ENCODE data around the gene SH2D1A. TPM values are rescaled to one million over a fixed set of nuclear protein-coding genes. Genes with fewer than 3 reads are reported as not detected.

The SH2D1A gene
- total RNA-seq, 3 donors from 2014 or later (not counting 1 experiment from before 2014, with no cell fraction given), result 58.4 to 73.6 (median 62.2) TPM

DNA sequence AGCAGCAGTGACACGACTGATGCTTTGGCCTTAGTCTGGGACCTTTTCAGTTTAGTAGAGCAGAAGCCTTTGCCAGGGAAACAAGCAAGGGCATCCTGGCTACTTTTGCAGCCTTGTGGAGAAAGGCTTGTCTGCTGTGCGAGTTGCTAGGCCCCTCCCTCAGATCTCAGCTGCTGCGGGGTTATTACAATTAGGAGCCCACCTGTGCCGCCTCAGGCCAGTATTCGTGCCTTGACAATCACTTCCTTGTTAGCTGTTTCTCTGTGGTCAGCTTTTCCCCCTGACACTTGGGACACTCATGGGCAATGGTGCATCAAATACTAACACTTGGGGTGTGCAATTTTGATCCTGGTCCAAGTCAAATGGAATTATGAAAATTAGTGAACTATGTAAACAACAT, 67.9 kb downstream of the SH2D1A start:
- H3K27ac ChIP-seq (ENCODE audit: low read length), result no peak overlapping the region
- DNase-seq, result no peak
- no peak overlapping the region for H3K4me3 ChIP-seq (ENCODE audit: low read length)
- H3K27me3 ChIP-seq (ENCODE audit: control insufficient read depth, insufficient read depth, low read length), result no peaks in the 10 kb centered on the region
- H3K9me3 ChIP-seq (ENCODE audit: control insufficient read depth, insufficient read depth, low read length), result no peaks in the 10 kb centered on the region
- 79% methylated on average over 5 of the region's 5 CpGs for WGBS (ENCODE audit: insufficient coverage)
- ATAC-seq, result no peak
- H3K4me3 Mint-ChIP-seq, result no peak overlapping the region
- no peaks in the 10 kb centered on the region for H3K4me1 ChIP-seq (ENCODE audit: control insufficient read depth, insufficient read depth, low read length)
- TF ChIP-seq, protein P1, sequence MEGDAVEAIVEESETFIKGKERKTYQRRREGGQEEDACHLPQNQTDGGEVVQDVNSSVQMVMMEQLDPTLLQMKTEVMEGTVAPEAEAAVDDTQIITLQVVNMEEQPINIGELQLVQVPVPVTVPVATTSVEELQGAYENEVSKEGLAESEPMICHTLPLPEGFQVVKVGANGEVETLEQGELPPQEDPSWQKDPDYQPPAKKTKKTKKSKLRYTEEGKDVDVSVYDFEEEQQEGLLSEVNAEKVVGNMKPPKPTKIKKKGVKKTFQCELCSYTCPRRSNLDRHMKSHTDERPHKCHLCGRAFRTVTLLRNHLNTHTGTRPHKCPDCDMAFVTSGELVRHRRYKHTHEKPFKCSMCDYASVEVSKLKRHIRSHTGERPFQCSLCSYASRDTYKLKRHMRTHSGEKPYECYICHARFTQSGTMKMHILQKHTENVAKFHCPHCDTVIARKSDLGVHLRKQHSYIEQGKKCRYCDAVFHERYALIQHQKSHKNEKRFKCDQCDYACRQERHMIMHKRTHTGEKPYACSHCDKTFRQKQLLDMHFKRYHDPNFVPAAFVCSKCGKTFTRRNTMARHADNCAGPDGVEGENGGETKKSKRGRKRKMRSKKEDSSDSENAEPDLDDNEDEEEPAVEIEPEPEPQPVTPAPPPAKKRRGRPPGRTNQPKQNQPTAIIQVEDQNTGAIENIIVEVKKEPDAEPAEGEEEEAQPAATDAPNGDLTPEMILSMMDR (IDR thresholded peaks at IDR 0.05), result no peak
- H3K9me3 Mint-ChIP-seq, result no peaks in the 10 kb centered on the region
- no peaks in the 10 kb centered on the region for H3K36me3 Mint-ChIP-seq
- H3K4me1 Mint-ChIP-seq, result peaks cover 0 to 5% of the 10 kb centered on the region in 2 donors
- H3K36me3 ChIP-seq (ENCODE audit: control insufficient read depth, insufficient read depth, low read length), result no peaks in the 10 kb centered on the region
- no peak overlapping the region for H3K27ac Mint-ChIP-seq
- intact Hi-C loops (cut with micrococcal nuclease), result no loop called here
- H3K27me3 Mint-ChIP-seq (ENCODE audit: low read depth in 2 of 2), result peaks cover 0 to 7% of the 10 kb centered on the region in 2 donors

DNA sequence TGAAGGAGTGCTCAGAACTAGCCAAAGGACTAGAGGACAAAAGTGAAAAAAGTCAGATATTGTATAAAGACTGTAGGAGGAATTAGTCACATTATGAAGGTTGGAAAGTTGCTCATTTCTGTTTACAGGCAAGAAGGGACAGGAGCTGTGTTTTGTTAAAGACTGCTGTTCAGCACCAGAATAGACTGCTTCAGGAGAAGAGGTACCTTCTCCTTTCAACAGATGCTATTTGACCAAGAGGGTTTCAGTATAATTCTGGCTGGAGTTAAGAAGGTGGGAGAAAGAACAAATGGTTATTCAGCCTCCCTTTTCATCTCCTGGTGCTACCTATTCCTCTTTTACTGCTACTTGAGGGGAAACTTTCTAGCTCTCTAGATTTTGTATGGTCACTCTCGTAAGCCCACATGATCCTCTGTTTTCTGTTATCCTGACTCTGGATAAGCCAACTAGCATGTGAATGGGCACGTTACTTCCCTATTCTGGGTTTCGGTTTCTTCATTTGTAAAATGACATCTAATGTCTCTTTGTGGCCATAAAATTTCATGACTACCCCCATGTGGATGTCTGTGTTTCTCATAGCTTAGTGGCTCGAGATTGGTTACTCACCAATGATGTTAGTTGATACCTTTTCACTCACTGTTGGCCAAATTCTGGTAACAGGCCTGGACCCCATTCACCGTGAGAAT, 68.9 kb downstream of the SH2D1A start:
- TF ChIP-seq, protein P1 (IDR thresholded peaks at IDR 0.05), result no peak
- H3K4me1 ChIP-seq (ENCODE audit: control insufficient read depth, insufficient read depth, low read length), result no peaks in the 10 kb centered on the region
- WGBS (ENCODE audit: insufficient coverage), result 79% methylated on average over 5 of the region's 5 CpGs
- H3K27ac Mint-ChIP-seq, result no peak overlapping the region
- no peaks in the 10 kb centered on the region for H3K9me3 Mint-ChIP-seq
- DNase-seq (no peak), ATAC-seq (no peak)
- no peak overlapping the region for H3K4me3 ChIP-seq (ENCODE audit: low read length)
- intact Hi-C loops (cut with micrococcal nuclease), result no loop called here
- H3K4me3 Mint-ChIP-seq, result no peak overlapping the region
- H3K27me3 Mint-ChIP-seq (ENCODE audit: low read depth in 2 of 2), result peaks cover 0 to 7% of the 10 kb centered on the region in 2 donors
- H3K27me3 ChIP-seq (ENCODE audit: control insufficient read depth, insufficient read depth, low read length), result no peaks in the 10 kb centered on the region
- H3K27ac ChIP-seq (ENCODE audit: low read length), result no peak overlapping the region
- H3K4me1 Mint-ChIP-seq, result peaks cover 0 to 5% of the 10 kb centered on the region in 2 donors
- no peaks in the 10 kb centered on the region for H3K9me3 ChIP-seq (ENCODE audit: control insufficient read depth, insufficient read depth, low read length)
- H3K36me3 ChIP-seq (ENCODE audit: control insufficient read depth, insufficient read depth, low read length), result no peaks in the 10 kb centered on the region
- H3K36me3 Mint-ChIP-seq, result no peaks in the 10 kb centered on the region

DNA sequence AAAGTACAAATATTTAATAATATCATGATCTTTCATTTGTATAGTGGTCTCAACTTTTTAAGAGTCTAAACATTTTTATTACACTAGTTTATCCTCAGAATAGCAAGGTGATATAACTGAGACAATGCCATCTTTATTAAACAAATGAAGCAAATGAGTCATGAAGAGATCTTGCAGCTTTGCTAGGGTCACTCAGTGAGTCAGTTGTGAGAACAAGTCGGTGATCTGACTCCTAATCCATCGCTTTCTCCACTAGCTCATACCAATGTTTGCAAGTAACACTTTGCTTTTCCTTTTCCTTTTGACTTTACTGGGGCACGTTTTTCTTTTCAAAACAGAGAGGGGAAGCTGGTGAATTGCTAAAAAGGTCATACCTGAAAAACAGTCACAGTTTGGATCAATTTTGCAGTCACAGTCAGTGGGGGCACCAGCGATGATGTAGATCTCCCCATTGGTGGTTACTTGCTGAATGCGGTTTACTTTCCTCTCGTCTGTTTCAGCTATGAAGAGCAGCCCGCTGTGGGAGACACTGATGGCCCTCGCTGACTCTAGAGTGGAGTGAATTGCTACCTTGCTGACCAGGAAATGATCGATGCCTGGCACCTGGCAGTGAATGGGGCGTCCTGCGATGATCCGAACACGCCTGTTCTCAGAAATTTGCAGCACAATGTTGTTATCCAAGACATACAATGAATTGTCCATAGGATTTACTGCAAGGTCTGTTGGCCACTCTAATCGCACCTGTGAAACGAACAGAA, 75.7 kb downstream of the SH2D1A start:
- H3K27me3 ChIP-seq (ENCODE audit: control insufficient read depth, insufficient read depth, low read length), result no peaks in the 10 kb centered on the region
- no peaks in the 10 kb centered on the region for H3K27me3 Mint-ChIP-seq (ENCODE audit: low read depth in 2 of 2)
- H3K4me1 ChIP-seq (ENCODE audit: control insufficient read depth, insufficient read depth, low read length), result no peaks in the 10 kb centered on the region
- no peaks in the 10 kb centered on the region for H3K9me3 Mint-ChIP-seq
- H3K9me3 ChIP-seq (ENCODE audit: control insufficient read depth, insufficient read depth, low read length), result no peaks in the 10 kb centered on the region
- no peak overlapping the region for H3K27ac Mint-ChIP-seq
- H3K27ac ChIP-seq (ENCODE audit: low read length), result no peak overlapping the region
- H3K4me3 ChIP-seq (ENCODE audit: low read length), result no peak overlapping the region
- peaks cover 0 to 5% of the 10 kb centered on the region in 2 donors for H3K4me1 Mint-ChIP-seq
- intact Hi-C loops (cut with micrococcal nuclease), result no loop called here
- TF ChIP-seq, protein P1 (IDR thresholded peaks at IDR 0.05), result no peak
- H3K4me3 Mint-ChIP-seq, result no peak overlapping the region
- H3K36me3 Mint-ChIP-seq, result no peaks in the 10 kb centered on the region
- ATAC-seq, result no peak
- 92% methylated on average over 13 of the region's 15 CpGs for WGBS (ENCODE audit: insufficient coverage)
- H3K36me3 ChIP-seq (ENCODE audit: control insufficient read depth, insufficient read depth, low read length), result no peaks in the 10 kb centered on the region
- DNase-seq, result no peak

Other genes starting within 250 kb of the SH2D1A start
- gene TEX13D, start 13.9 kb upstream of the SH2D1A start, total RNA-seq, result under 1 TPM in 1 of 3 donors, not detected in 2; 0.32 TPM